GM23338 (cell line): ENCODE measurements around the gene ANKRD61.

ENCODE experiments used
- EZH2 ChIP-seq: fragments of 200-600 bp; sonication (generic); IDR thresholded peaks from one replicate; pipeline ENCODE4 v1.8.0; 2017; ENCODE audit warnings: antibody characterized with exemption, mild to moderate bottlenecking, low read depth; ENCODE audit not compliant: unreplicated experiment
- POLR2AphosphoS5 ChIP-seq: IDR thresholded peaks from 2 replicates; pipeline ENCODE4 v1.6.1; 2016; ENCODE audit warnings: antibody characterized with exemption, low read depth
- REST ChIP-seq: IDR thresholded peaks from one replicate; pipeline ENCODE4 v1.6.1; 2018; ENCODE audit warnings: antibody characterized with exemption; ENCODE audit not compliant: unreplicated experiment
- TF ChIP-seq, protein P1 (sequence below), 2 experiments: fragments of 200-600 bp in 1 of 2; sonication (generic) in 1 of 2; conservative IDR thresholded peaks; 2 replicates each; pipeline versions ENCODE4 v1.5.1 to v1.6.1; 2016 to 2017; ENCODE audit warnings: antibody characterized with exemption in 2 of 2, low read depth in 2 of 2, mild to moderate bottlenecking in 2 of 2, moderate library complexity in 1 of 2

GRCh38 chr7:6007386-6007785, 23.8 kb upstream of the ANKRD61 start:
- no peak for TF ChIP-seq EZH2
- TF ChIP-seq REST, result no peak
- TF ChIP-seq, protein P1, sequence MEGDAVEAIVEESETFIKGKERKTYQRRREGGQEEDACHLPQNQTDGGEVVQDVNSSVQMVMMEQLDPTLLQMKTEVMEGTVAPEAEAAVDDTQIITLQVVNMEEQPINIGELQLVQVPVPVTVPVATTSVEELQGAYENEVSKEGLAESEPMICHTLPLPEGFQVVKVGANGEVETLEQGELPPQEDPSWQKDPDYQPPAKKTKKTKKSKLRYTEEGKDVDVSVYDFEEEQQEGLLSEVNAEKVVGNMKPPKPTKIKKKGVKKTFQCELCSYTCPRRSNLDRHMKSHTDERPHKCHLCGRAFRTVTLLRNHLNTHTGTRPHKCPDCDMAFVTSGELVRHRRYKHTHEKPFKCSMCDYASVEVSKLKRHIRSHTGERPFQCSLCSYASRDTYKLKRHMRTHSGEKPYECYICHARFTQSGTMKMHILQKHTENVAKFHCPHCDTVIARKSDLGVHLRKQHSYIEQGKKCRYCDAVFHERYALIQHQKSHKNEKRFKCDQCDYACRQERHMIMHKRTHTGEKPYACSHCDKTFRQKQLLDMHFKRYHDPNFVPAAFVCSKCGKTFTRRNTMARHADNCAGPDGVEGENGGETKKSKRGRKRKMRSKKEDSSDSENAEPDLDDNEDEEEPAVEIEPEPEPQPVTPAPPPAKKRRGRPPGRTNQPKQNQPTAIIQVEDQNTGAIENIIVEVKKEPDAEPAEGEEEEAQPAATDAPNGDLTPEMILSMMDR (conservative IDR thresholded peaks at IDR 0.05; ENCODE audit: low read depth in 2 of 2), result no peak
- no peak for TF ChIP-seq POLR2AphosphoS5
